OCI-LY7 (cell line): Measurements from ENCODE around the gene LMX1A. TPM values are rescaled to one million over a fixed set of nuclear protein-coding genes. Genes with fewer than 3 reads are reported as not detected.

ENCODE experiments used
- BruUV-seq: library from RNA; stranded (reverse); fragments of 400-500 nt; replicated peaks from 2 replicates; lab custom pipeline; 2021; lab: Mats Ljungman, UMichigan
- CTCF ChIA-PET: fragments of 300-600 bp; sonication (Branson Sonifier 250); formaldehyde crosslinking; loops from one replicate; lab custom pipeline; 2022; ENCODE audit warnings: antibody characterized with exemption; ENCODE audit not compliant: unreplicated experiment; lab: Charles Lee
- POLR2A ChIA-PET: fragments of 300-600 bp; sonication (Branson Sonifier 250); formaldehyde crosslinking; loops from one replicate; lab custom pipeline; 2022; ENCODE audit warnings: antibody characterized with exemption; lab: Charles Lee
- DNase-seq: peaks from one replicate; pipeline ENCODE4 v3.0.0-alpha.2; 2015; ENCODE audit warnings: low spot score
- H2AFZ ChIP-seq: fragments of 200-600 bp; sonication (generic), shearing (Covaris generic); 2 replicates; pipeline ENCODE4 v1.6.1; 2014; ENCODE audit warnings: mild to moderate bottlenecking, antibody characterized with exemption, low read length, moderate library complexity
- H3K27ac ChIP-seq: fragments of 200-600 bp; sonication (generic); 2 replicates; pipeline ENCODE4 v1.5.1; 2014; ENCODE audit warnings: mixed run types, low read depth, mild to moderate bottlenecking, moderate library complexity, low read length, inconsistent platforms; ENCODE audit not compliant: poor library complexity, severe bottlenecking
- H3K36me3 ChIP-seq: fragments of 200-600 bp; sonication (generic); 2 replicates; pipeline ENCODE4 v1.6.1; 2014; ENCODE audit warnings: mild to moderate bottlenecking, antibody characterized with exemption, low read length, moderate library complexity, mixed read lengths; ENCODE audit not compliant: insufficient read depth
- H3K4me1 ChIP-seq: fragments of 200-600 bp; sonication (generic); 2 replicates; pipeline ENCODE4 v1.5.1; 2014; ENCODE audit warnings: mild to moderate bottlenecking, low read length; ENCODE audit not compliant: insufficient read depth, poor library complexity, severe bottlenecking
- H3K4me2 ChIP-seq: fragments of 200-600 bp; sonication (generic); 2 replicates; pipeline ENCODE4 v1.6.1; 2014; ENCODE audit warnings: mild to moderate bottlenecking, low read length
- H3K4me3 ChIP-seq: fragments of 200-600 bp; sonication (generic); 2 replicates; pipeline ENCODE4 v1.5.1; 2014; ENCODE audit warnings: mild to moderate bottlenecking, low read depth, low read length; ENCODE audit not compliant: poor library complexity, severe bottlenecking
- H3K79me2 ChIP-seq: fragments of 200-600 bp; sonication (generic); 2 replicates; pipeline ENCODE4 v1.6.1; 2016; ENCODE audit warnings: low read depth, mild to moderate bottlenecking, low read length, moderate library complexity, mixed read lengths; ENCODE audit not compliant: insufficient read depth
- H3K9me2 ChIP-seq: fragments of 200-600 bp; sonication (generic); 2 replicates; pipeline ENCODE4 v1.6.1; 2016; ENCODE audit warnings: mild to moderate bottlenecking, low read length, mixed read lengths; ENCODE audit not compliant: insufficient read depth
- H3K9me3 ChIP-seq: fragments of 200-600 bp; sonication (generic); 2 replicates; pipeline ENCODE4 v1.6.1; 2014; ENCODE audit warnings: mild to moderate bottlenecking, mixed run types, low read length, mixed read lengths
- H4K20me1 ChIP-seq: fragments of 200-600 bp; sonication (generic); 2 replicates; pipeline ENCODE4 v1.6.1; 2014; ENCODE audit warnings: mild to moderate bottlenecking, antibody characterized with exemption, low read length, moderate library complexity, mixed read lengths; ENCODE audit not compliant: insufficient read depth
- CTCF ChIP-seq: fragments of 200-600 bp; sonication (generic); conservative IDR thresholded peaks from 2 replicates; pipeline ENCODE4 v1.5.1; 2014; ENCODE audit warnings: mild to moderate bottlenecking, antibody characterized with exemption, low read length, moderate library complexity, mixed read lengths
- EZH2phosphoT487 ChIP-seq: fragments of 200-600 bp; sonication (generic); IDR thresholded peaks from 2 replicates; pipeline ENCODE4 v1.6.1; 2018; ENCODE audit warnings: low read depth, borderline replicate concordance, mild to moderate bottlenecking, mixed run types, antibody characterized with exemption, low read length, moderate library complexity, mixed read lengths
- intact Hi-C: fragments of 100-400 bp; cut with micrococcal nuclease; formaldehyde crosslinking; loops from one replicate; pipeline ENCODE4 v1.10.0; 2022; ENCODE audit not compliant: unreplicated experiment
- total RNA-seq, 2 experiments: library from RNA; depleted of rRNA in 1 of 2; stranded (reverse); fragments of >200 nt in 1 of 2; shearing (Covaris generic) in 1 of 2; gene quantifications; 2 replicates each; pipeline ENCODE4 v1.2.3, GENCODE V29; 2014 to 2022

The LMX1A gene
- total RNA-seq, 2 experiments from 2014 or later: not detected

DNA sequence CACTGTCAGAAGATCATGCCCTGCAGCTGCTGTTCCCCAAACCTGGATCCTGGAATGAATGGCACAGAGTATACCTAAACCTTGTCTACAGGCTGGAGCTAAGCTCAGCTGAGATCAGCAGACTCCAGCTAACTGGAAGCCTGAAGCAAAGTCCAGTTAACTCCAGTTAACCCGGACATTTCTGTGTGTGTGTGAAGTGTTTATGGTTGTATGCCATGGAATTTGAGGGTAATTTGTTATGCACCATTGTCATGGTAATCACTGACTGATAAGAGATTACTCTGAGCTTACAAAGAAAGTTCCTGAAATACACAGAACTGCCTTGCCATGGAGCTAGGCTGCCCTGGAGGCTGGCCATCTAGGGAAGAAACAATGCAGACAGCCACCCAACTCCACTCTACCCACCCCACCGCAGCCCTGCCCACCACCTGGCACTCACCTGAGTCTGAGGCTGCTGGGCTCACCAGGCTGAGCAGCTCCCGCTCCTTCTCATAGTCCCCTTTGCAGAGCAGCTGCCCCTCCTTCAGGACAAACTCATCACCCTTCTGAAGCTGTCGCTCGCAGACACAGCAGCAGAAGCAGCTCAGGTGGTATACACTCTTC lies 107.4 kb downstream of the LMX1A start:
- Histone ChIP-seq H3K9me3 (no peaks in the 10 kb centered on the region), H2AFZ (no peak overlapping the region), H3K27ac (no peak overlapping the region), H3K4me2 (no peak overlapping the region), H3K36me3 (no peaks in the 10 kb centered on the region), H3K4me1 (no peaks in the 10 kb centered on the region), H3K79me2 (no peaks in the 10 kb centered on the region), H4K20me1 (no peaks in the 10 kb centered on the region), H3K4me3 (no peak overlapping the region), H3K9me2 (no peaks in the 10 kb centered on the region)
- CTCF ChIA-PET: no interaction called here
- TF ChIP-seq CTCF (no peak), EZH2phosphoT487 (no peak)
- intact Hi-C loops: no loop called here
- POLR2A ChIA-PET: no interaction called here
- no TSS peak for BruUV-seq
- no peak for DNase-seq

DNA sequence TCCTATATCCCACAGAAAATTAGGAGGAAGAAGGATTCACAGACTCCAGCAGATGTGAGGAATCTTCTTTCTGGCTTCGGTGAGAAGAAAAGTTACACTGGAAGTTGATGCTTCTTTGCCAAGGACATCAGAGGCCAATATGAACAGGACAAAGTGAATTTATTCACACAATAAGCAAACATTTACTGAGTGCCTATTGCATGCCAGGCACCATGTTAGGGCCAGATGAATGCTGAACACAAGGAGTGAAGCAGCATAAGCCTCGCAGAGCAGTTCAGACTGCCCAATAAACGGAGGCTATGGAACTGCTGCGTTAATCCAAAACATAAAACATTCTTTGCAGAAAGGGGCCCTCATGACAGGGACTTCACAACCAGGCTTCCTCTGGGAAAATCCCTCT lies 114.6 kb downstream of the LMX1A start:
- BruUV-seq: no TSS peak
- Histone ChIP-seq H4K20me1 (no peaks in the 10 kb centered on the region), H3K36me3 (no peaks in the 10 kb centered on the region), H3K9me3 (no peaks in the 10 kb centered on the region), H3K4me2 (no peak overlapping the region), H3K9me2 (no peaks in the 10 kb centered on the region), H3K79me2 (no peaks in the 10 kb centered on the region), H3K4me1 (no peaks in the 10 kb centered on the region), H2AFZ (no peak overlapping the region), H3K4me3 (no peak overlapping the region), H3K27ac (no peak overlapping the region)
- intact Hi-C loops: no loop called here
- ChIA-PET CTCF (no interaction called here), POLR2A (no interaction called here)
- DNase-seq: no peak
- TF ChIP-seq CTCF (no peak), EZH2phosphoT487 (no peak)

DNA sequence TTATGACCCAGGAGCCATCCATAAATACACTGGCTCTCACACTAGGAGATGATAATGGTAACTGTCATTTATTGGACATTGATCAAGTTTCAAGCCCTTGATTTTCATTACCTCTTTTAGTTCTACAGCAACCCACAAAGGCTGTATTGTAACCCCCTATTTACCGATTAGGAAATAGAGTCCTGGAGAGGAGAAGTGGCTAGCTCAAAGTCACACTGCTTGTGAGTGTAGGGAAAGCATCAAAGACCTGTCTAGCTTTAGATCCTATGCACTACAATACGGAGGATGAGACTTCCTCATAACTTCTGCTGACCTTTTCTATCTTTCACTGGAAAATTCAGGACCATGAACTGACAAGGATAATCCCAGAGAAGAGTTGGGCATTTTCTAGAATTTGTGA lies 115.2 kb downstream of the LMX1A start:
- Histone ChIP-seq H3K9me2 (no peaks in the 10 kb centered on the region), H3K27ac (no peak overlapping the region), H3K9me3 (no peaks in the 10 kb centered on the region), H4K20me1 (no peaks in the 10 kb centered on the region), H3K4me2 (no peak overlapping the region), H3K79me2 (no peaks in the 10 kb centered on the region), H2AFZ (no peak overlapping the region), H3K4me1 (no peaks in the 10 kb centered on the region), H3K4me3 (no peak overlapping the region), H3K36me3 (no peaks in the 10 kb centered on the region)
- BruUV-seq: no TSS peak
- CTCF ChIA-PET: no interaction called here
- intact Hi-C loops: no loop called here
- TF ChIP-seq EZH2phosphoT487 (no peak), CTCF (no peak)
- POLR2A ChIA-PET: no interaction called here
- no peak for DNase-seq
